GM10248 (cell line): ENCODE results near the gene WDR27.

ENCODE experiments used
- CTCF ChIA-PET: fragments of 300-600 bp; sonication (Branson Sonifier 250); formaldehyde crosslinking; extraction: SDS; loops from one replicate; lab custom pipeline; 2021; ENCODE audit warnings: antibody characterized with exemption; lab: Yijun Ruan, JAX
- POLR2A ChIA-PET: fragments of 350-650 bp; sonication (Branson Sonifier 250); formaldehyde crosslinking; extraction: SDS; loops from one replicate; lab custom pipeline; 2020; ENCODE audit warnings: antibody characterized with exemption; lab: Yijun Ruan, JAX
- DNase-seq: peaks from one replicate; pipeline ENCODE4 v3.0.0; 2012; ENCODE audit errors: extremely low spot score
- TF ChIP-seq, protein P1 (sequence below): IDR thresholded peaks from 2 replicates; pipeline ENCODE4 v1.5.1; 2012; ENCODE audit warnings: mild to moderate bottlenecking, low read depth; ENCODE audit errors: extremely low read depth, missing control alignments, control extremely low read depth

Gene WDR27

DNA sequence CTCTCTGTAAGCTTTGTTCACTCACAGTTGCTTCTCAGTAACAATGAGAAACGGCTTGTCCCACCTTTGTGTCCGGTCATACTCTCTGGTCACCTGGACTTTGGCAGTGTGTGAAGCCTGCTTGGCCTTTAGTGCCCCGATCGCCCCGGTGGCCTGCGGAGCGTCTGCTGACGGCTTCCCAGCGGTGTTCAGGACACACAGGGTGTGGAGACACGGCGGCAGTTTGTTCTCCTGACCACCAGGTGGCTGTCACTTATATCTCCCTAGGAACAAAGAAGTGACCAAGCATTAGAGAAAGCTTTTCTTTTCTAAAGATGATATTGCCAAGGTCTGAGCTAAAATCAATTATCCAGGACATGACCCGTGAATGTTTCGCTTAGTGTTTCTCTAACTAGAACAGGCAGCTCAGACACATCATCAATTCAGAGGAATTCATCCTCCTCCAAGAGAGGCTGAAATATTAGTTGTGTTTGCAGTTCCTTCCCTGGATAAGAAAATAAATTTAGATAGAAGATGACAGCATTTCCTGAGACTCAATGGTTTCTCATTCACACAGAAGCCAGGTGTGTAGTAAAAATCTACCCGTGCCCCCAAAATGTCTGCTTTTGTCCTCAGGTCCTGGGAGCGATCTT, 280.8 kb downstream of the WDR27 start:
- DNase-seq = no peak
- POLR2A ChIA-PET = no interaction called here
- CTCF ChIA-PET = interaction anchor here (1.0 kb wide), 1 partner anchor 16 kb away, joined by 3 read pairs; no protein-coding TSS in a partner anchor
- TF ChIP-seq, protein P1, sequence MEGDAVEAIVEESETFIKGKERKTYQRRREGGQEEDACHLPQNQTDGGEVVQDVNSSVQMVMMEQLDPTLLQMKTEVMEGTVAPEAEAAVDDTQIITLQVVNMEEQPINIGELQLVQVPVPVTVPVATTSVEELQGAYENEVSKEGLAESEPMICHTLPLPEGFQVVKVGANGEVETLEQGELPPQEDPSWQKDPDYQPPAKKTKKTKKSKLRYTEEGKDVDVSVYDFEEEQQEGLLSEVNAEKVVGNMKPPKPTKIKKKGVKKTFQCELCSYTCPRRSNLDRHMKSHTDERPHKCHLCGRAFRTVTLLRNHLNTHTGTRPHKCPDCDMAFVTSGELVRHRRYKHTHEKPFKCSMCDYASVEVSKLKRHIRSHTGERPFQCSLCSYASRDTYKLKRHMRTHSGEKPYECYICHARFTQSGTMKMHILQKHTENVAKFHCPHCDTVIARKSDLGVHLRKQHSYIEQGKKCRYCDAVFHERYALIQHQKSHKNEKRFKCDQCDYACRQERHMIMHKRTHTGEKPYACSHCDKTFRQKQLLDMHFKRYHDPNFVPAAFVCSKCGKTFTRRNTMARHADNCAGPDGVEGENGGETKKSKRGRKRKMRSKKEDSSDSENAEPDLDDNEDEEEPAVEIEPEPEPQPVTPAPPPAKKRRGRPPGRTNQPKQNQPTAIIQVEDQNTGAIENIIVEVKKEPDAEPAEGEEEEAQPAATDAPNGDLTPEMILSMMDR = peak; percentile 3

DNA sequence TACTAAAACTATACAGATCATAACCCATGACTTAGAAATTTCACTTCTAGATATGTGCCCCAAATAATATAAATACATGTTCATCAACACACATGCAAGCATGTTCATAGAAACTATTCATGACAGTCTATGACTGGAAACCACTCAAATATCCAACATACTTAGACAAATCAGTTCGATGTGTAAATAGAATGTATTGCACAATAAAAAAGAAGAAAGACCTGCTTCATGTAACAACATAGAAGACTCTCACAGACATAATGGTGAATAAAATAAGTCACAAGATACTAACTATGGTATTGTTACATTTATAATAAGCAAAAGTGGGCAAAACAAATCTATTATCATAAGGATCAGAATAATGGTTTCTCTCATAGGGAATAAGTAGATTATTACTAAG, 284.7 kb downstream of the WDR27 start:
- POLR2A ChIA-PET = no interaction called here
- CTCF ChIA-PET = no interaction called here
- TF ChIP-seq, protein P1 = no peak

GRCh38 chr6:169416249-169416648, 285.6 kb downstream of the WDR27 start:
- ChIA-PET CTCF (no interaction called here), POLR2A (no interaction called here)
- TF ChIP-seq, protein P1 = no peak
- no peak for DNase-seq

More for the DNA sequence above, 284.7 kb downstream of the WDR27 start:
- no peak for DNase-seq

GRCh38 chr6:169415179-169415578, 286.6 kb downstream of the WDR27 start:
- ChIA-PET POLR2A (no interaction called here), CTCF (no interaction called here)
- DNase-seq = no peak
- TF ChIP-seq, protein P1 = no peak

GRCh38 chr6:169411722-169412121, 290.1 kb downstream of the WDR27 start:
- DNase-seq = no peak
- ChIA-PET POLR2A (no interaction called here), CTCF (interaction anchor here (0.7 kb wide), 1 partner anchor 11 kb away, joined by 3 read pairs; no protein-coding TSS in a partner anchor)
- TF ChIP-seq, protein P1 = no peak

DNA sequence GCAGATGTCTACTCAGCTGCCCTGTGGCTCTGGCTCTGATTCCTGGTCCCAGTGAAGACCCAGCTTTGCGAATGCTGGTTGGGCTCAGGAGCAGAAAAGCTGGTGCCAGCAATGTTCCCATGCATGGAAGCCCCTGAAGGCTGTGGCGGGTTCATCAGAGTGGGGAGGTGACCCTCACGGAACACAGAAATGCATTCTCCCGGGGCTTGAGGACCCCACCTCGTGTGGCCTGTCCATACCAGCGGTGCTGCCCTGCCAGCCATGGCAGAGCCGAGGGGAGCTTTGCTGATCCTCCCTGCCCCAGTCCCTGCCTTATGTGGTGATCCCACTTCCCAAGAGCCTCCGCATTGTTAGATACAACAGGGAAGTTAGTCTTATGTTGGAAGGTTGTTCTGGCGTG, 290.5 kb downstream of the WDR27 start:
- TF ChIP-seq, protein P1 = no peak
- POLR2A ChIA-PET = no interaction called here
- CTCF ChIA-PET = interaction anchor here (0.7 kb wide), 1 partner anchor 11 kb away, joined by 3 read pairs; no protein-coding TSS in a partner anchor
- DNase-seq = no peak
